Cardiac fibroblast (primary cell): Measurements from ENCODE around the gene ASTN2.

Source experiments
- DNase-seq, 2 donors: peaks; one replicate each; pipeline versions ENCODE4 v3.0.0 to v3.0.0-alpha.2; 2010; ENCODE audit warnings: low read depth in 2 of 2
- H3K4me3 ChIP-seq, 2 donors: replicated peaks in 1 of 2; 1 replicate in 1 of 2; 2 replicates in 1 of 2; pipeline ENCODE4 v1.5.1; 2011; ENCODE audit warnings: low read depth in 2 of 2, low read length in 2 of 2, mild to moderate bottlenecking in 2 of 2, moderate library complexity in 1 of 2
- TF ChIP-seq, protein P1 (sequence below): IDR thresholded peaks from one replicate; pipeline ENCODE4 v1.5.1; 2011; ENCODE audit warnings: low read depth, mild to moderate bottlenecking, low read length, inconsistent platforms

Gene ASTN2

DNA sequence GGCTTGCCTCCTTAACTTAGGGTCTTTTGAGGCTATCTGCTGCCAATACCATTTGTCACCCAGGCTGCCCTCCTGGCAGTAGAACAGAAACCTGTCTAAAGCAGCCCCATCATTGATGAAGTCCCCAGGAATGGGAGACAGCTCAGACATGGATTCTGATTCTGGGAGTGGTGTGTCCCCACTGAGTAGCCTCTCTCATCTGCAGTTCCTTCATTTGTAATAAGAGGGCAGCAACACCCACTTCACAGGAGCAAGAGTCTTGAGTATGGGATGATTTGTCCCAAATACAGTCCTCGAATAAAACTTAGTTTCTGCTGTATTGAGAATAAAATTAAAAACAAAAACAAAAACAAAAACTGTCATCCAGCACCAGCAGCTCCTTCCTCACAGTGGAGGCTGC is 167.6 kb downstream of the ASTN2 start:
- H3K4me3 ChIP-seq, result no peak overlapping the region
- no peak for DNase-seq
- TF ChIP-seq, protein P1, sequence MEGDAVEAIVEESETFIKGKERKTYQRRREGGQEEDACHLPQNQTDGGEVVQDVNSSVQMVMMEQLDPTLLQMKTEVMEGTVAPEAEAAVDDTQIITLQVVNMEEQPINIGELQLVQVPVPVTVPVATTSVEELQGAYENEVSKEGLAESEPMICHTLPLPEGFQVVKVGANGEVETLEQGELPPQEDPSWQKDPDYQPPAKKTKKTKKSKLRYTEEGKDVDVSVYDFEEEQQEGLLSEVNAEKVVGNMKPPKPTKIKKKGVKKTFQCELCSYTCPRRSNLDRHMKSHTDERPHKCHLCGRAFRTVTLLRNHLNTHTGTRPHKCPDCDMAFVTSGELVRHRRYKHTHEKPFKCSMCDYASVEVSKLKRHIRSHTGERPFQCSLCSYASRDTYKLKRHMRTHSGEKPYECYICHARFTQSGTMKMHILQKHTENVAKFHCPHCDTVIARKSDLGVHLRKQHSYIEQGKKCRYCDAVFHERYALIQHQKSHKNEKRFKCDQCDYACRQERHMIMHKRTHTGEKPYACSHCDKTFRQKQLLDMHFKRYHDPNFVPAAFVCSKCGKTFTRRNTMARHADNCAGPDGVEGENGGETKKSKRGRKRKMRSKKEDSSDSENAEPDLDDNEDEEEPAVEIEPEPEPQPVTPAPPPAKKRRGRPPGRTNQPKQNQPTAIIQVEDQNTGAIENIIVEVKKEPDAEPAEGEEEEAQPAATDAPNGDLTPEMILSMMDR, result no peak

DNA sequence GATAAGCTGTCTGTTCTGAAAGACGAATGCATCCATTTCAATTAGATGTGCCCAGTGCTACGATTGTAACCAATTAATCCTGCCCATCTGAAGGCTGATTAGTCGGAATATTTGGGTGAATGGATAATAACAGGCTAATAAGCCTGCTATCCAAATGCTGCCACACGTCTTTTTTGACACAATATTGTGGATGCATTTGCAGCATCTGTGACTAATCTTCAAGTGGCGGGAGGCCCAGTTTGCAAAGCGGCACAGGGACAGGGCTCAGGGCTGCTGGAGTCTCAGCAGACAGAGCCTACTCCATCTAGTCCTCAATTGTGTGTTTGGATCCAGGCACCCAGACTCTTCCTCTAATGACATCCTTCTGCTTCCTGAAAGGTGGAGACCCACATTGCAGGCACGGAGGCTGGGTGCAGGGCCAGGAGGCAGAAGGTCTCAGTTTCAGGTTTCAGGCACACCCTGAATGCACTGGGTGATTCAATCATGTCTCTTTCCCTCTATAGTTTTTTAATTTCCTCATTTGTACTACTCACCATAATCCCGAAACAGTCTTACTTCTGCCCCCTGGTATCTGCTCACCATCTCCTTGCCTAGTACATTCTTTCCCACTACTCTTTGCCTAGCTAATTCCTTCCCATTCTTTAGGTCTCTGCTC is 169.6 kb downstream of the ASTN2 start:
- TF ChIP-seq, protein P1, result no peak
- no peak overlapping the region for H3K4me3 ChIP-seq
- no peak for DNase-seq

DNA sequence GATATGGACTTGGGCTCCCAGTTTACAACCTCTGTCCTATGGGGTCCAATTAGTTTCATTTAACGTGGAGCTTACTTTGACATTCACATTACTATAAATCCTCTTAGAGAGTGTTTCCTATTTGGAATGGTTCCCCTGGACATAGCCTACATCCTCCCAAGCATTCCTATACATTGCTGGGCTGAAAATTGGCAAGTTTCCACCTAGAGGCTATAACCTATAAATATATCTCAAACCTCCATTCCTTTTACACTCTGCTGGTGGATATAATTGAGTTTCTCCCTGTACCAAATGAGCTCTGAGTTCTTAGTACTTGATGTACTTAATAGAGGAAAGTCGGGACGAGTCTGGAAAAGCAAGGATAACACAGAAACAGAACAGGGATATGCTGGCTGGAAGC is 172.8 kb downstream of the ASTN2 start:
- TF ChIP-seq, protein P1, result no peak
- DNase-seq, result no peak
- no peak overlapping the region for H3K4me3 ChIP-seq

DNA sequence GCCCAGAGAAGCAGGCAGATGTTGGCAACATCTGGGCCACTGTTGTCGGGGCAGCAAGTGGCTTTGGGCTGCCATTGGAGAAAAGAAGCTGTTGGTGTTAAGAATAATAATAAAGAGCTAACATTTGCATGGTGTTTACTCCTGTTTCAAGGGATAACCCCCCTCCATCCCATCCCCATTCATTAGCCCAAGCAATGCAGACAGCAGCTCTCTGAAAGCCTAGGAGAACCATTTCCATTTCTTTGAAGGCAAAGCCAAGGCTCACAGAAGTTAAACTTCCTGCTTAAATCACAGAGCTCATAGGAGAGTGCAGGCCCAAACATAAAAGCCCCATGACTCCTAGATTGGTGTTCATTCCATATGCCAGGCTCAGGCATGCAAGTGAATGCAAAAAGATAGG is 175.4 kb downstream of the ASTN2 start:
- TF ChIP-seq, protein P1, result no peak
- DNase-seq, result no peak
- no peak overlapping the region for H3K4me3 ChIP-seq

DNA sequence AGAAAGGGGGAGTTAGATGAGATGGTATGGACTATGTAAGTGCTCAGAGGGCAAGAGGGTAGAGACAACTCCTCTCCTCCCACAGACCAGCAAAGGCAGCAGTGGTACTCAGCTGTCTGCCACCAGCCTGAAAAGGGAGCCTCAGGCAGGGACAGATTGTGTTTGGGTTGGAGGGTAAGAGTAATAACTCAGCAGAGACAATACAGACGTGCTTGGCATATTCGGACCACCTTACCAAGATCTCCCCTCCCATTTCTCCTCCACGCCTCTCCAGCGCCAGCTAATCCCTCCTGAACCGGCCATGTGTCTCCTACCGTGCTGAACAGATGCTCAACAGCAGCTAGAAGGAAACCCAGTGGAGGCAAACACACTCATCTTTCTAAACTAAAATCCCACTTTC is 180.8 kb downstream of the ASTN2 start:
- H3K4me3 ChIP-seq, result no peak overlapping the region
- TF ChIP-seq, protein P1, result no peak
- no peak for DNase-seq

DNA sequence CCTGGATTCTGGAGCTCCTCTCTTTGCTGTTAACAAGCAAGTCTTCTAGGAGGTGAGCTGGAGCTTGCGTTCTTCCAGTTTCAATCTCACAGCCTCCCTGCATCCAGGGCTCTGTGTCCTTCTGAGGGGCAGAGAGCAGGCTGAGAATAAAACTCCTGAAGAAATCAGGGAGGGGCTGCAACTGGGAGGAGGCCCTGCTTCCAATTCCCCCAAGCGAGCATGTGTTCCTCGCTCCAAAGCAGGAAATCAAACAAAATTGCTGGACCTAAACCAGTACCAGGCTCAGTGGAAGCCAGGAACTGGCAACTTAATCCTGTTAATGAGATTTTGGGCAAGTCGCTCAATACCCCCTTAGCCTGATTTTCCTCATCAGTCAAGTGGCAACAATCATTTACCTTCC is 181.8 kb downstream of the ASTN2 start:
- DNase-seq, result no peak

More for the DNA sequence above, 181.8 kb downstream of the ASTN2 start:
- TF ChIP-seq, protein P1, result no peak
- no peak overlapping the region for H3K4me3 ChIP-seq
